Erythroblast (primary cell): ENCODE data around the gene OVOL1.

Source experiments
- GATA1 ChIP-seq: IDR thresholded peaks from 2 replicates; pipeline ENCODE4 v1.6.1; 2011; ENCODE audit warnings: low read depth, mild to moderate bottlenecking, control low read depth, low read length, moderate library complexity
- POLR2A ChIP-seq: IDR thresholded peaks from 2 replicates; pipeline ENCODE4 v1.6.1; 2011; ENCODE audit warnings: mild to moderate bottlenecking, low read length

DNA sequence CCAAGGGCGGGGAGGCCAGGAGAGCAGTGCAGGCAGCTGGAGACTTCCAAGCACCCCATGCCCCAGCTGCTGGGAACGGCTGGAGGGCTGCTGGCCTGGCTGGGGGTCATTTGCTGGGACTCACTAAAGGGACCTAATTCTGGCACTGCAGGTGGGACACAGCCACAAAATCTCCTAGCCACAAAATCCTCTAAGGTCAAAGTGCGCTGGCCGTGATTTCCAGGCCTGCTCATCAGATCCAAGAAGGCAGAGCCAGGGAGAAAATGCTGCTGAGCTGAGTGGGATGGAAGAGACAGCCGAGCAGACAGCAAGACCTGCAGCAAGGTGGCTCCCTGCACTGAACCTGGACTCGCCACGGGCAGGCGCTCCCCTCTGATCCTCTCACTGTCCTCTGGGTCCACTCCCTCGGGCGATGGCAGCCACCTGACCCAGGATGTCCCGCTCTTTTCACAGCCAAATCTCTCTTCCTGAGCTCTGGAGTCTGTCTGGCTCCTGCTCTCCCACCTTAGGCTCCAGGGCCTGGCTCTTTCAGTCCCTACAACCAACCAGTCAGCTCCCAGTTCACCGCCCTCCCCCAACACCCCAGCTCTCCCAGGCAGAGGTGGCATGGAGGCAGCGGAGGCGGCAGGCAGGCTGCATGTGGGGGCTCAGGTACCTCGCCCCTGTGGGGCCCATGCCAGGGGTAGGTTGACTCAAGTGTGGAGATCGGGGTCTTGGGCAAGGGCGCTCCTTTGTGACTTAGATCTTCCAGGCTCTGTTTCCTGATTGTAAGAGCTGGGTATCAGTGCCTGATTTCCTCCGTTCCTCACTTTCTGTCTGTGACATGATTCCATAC is 14.5 kb downstream of the OVOL1 start:
- no peak for TF ChIP-seq POLR2A
- TF ChIP-seq GATA1: no peak
